Measurements from ENCODE around the gene CACNA1G.

DNA sequence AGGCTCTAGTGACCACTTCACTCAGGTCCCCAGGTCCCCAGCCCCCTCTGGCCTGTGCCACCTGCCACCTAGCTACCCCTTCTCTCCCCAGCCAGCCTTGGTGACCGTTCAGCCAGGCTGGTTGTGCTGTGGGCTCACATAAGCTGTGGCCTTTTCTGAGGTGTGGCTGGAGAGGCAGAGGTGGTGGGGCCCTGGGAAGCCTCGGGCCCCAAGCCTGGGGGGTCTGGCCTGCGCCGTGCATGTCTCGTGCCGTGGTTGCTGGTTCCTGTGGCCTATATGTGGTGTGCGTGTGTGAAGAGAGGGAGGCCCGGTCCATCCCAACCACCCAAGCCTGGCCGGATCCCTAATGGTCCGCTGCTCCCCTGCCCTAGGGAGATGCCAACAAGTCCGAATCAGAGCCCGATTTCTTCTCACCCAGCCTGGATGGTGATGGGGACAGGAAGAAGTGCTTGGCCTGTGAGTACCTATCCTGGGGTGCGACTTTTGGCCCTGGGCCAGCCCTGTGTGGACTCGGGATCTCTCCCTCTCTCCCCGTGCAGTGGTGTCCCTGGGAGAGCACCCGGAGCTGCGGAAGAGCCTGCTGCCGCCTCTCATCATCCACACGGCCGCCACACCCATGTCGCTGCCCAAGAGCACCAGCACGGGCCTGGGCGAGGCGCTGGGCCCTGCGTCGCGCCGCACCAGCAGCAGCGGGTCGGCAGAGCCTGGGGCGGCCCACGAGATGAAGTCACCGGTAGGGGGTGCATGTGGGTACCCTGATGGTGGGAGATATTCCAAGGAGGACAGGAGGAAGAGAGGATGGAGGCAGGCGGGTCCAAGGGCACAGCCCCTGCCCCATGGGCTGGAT is 35.9 kb downstream of the CACNA1G start:
- no peak for TF ChIP-seq SOX6 (IDR thresholded peaks at IDR 0.05)
- TF ChIP-seq CXXC5 (CRISPR knock-in tag; IDR thresholded peaks at IDR 0.05), result no peak
- no peak for TF ChIP-seq FOXA1 (IDR thresholded peaks at IDR 0.05; ENCODE audit: borderline replicate concordance)
- TF ChIP-seq HDAC3 (IDR thresholded peaks at IDR 0.05; ENCODE audit: borderline replicate concordance, partially characterized antibody), result no peak
- TF ChIP-seq PHF8 (IDR thresholded peaks at IDR 0.05; ENCODE audit: borderline replicate concordance, low read length), result no peak
- no peak for TF ChIP-seq GABPA (tag; conservative IDR thresholded peaks at IDR 0.05; ENCODE audit: low read depth)
- no peak for TF ChIP-seq POLR2A (conservative IDR thresholded peaks at IDR 0.05)
- TF ChIP-seq CTCF (IDR thresholded peaks at IDR 0.05 in 2 of 3, conservative IDR thresholded peaks at IDR 0.05 in 1 of 3; ENCODE audit: insufficient read depth in 2 of 3, low read depth in 1 of 3, low read length in 3 of 3), result peak; percentile 65 to 72 (median 66)
- TF ChIP-seq TCFL5 (CRISPR knock-in tag; conservative IDR thresholded peaks at IDR 0.05), result no peak
- no peak for TF ChIP-seq KLF13 (tag; IDR thresholded peaks at IDR 0.05; ENCODE audit: borderline replicate concordance, low read depth)
- no peak for TF ChIP-seq DNMT1 (IDR thresholded peaks at IDR 0.05)
- TF ChIP-seq RCOR1 (IDR thresholded peaks at IDR 0.05; ENCODE audit: borderline replicate concordance in 1 of 2, low read depth in 2 of 2, low read length in 2 of 2), result 0 out of 4 replicates have a peak, but pooled peaks of 1 of the 2 experiments have one; percentile 30
